Bronchial epithelial cell (primary cell): ENCODE measurements around the gene RNF213. TPM values are rescaled to one million over a fixed set of nuclear protein-coding genes. Genes with fewer than 3 reads are reported as not detected.

ENCODE experiments used
- DNase-seq: peaks from one replicate; pipeline ENCODE4 v3.0.0-alpha.2; 2010; ENCODE audit warnings: low read depth
- FAIRE-seq: peaks from 2 replicates; lab custom pipeline; 2011; peaks lifted over from hg19 to GRCh38; lab: Jason Lieb, UNC
- H3K27me3 ChIP-seq: 2 replicates; pipeline ENCODE4 v1.5.1; 2011; ENCODE audit warnings: low read length; ENCODE audit not compliant: control insufficient read depth, insufficient read depth
- H3K36me3 ChIP-seq: 2 replicates; pipeline ENCODE4 v1.5.1; 2011; ENCODE audit warnings: low read length; ENCODE audit not compliant: control insufficient read depth, insufficient read depth
- H3K4me3 ChIP-seq: 2 replicates; pipeline ENCODE4 v1.5.1; 2011; ENCODE audit warnings: mild to moderate bottlenecking, low read depth, low read length, control low read depth
- total RNA-seq: library from RNA; depleted of rRNA; stranded (reverse); fragments of >200 nt; gene quantifications from 2 replicates; pipeline ENCODE4 v1.2.1, GENCODE V29; 2014
- TF ChIP-seq, protein P1 (sequence below): IDR thresholded peaks from 2 replicates; pipeline ENCODE4 v1.5.1; 2011; ENCODE audit warnings: mild to moderate bottlenecking, moderate library complexity, low read length, control low read depth, inconsistent platforms; ENCODE audit not compliant: insufficient read depth, severe bottlenecking

RNF213 gene
- total RNA-seq, 1 donor from 2014 or later = 41.3 TPM

DNA sequence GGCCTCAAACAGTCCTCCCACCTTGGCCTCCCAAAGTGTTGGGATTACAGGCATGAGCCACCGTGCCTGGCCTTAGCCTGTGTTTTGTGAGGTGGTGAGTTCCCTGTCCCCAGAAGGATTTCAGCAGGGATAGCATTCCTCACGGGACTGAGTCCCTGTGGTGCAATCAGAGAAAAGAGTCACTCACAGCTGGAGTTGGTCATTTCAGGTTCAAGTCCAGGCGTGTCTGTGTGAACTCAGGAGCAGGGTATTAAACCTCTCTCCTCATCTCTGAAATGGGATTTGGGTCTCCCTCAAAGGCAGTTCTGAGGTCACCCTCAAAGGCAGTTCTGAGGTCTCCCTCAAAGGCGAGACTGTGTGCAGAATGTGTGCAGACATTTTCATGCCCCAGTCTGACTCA, 187.1 kb downstream of the RNF213 start:
- FAIRE-seq (peak; percentile 99), DNase-seq (peak; percentile 62)
- H3K4me3 ChIP-seq = no peak overlapping the region
- TF ChIP-seq, protein P1, sequence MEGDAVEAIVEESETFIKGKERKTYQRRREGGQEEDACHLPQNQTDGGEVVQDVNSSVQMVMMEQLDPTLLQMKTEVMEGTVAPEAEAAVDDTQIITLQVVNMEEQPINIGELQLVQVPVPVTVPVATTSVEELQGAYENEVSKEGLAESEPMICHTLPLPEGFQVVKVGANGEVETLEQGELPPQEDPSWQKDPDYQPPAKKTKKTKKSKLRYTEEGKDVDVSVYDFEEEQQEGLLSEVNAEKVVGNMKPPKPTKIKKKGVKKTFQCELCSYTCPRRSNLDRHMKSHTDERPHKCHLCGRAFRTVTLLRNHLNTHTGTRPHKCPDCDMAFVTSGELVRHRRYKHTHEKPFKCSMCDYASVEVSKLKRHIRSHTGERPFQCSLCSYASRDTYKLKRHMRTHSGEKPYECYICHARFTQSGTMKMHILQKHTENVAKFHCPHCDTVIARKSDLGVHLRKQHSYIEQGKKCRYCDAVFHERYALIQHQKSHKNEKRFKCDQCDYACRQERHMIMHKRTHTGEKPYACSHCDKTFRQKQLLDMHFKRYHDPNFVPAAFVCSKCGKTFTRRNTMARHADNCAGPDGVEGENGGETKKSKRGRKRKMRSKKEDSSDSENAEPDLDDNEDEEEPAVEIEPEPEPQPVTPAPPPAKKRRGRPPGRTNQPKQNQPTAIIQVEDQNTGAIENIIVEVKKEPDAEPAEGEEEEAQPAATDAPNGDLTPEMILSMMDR = no peak
- H3K27me3 ChIP-seq = no peaks in the 10 kb centered on the region
- H3K36me3 ChIP-seq = no peaks in the 10 kb centered on the region

Other genes starting within 250 kb of the RNF213 start
- 23.7 and 33.2 TPM in 2 replicates for gene TBC1D16, start 225.0 kb upstream of the RNF213 start, total RNA-seq
- 0.79 and 1.7 TPM in 2 replicates for gene CCDC40, start 224.2 kb upstream of the RNF213 start, total RNA-seq
- gene GAA, start 159.3 kb upstream of the RNF213 start, total RNA-seq = 19.1 and 21.1 TPM in 2 replicates
- 101 and 176 TPM in 2 replicates for gene EIF4A3, start 113.7 kb upstream of the RNF213 start, total RNA-seq
- gene CARD14, start 90.8 kb upstream of the RNF213 start, total RNA-seq = 1.6 and 8.7 TPM in 2 replicates
- gene SGSH, start 40.5 kb upstream of the RNF213 start, total RNA-seq = 6.1 and 9.6 TPM in 2 replicates
- 1.3 and 2.6 TPM in 2 replicates for gene SLC26A11, start 40.4 kb upstream of the RNF213 start, total RNA-seq
- gene ENDOV, start 154.3 kb downstream of the RNF213 start, total RNA-seq = 19.5 and 20.6 TPM in 2 replicates
- gene NPTX1, start 215.8 kb downstream of the RNF213 start, total RNA-seq = under 0.01 TPM in 1 of 2 replicates, not detected in the other